Choroid plexus epithelial cell (primary cell): Measurements from ENCODE around the gene PHF11.

Experiments used
- DNase-seq: peaks from one replicate; pipeline ENCODE4 v3.0.0-alpha.2; 2010; ENCODE audit warnings: low read depth
- H3K4me3 ChIP-seq: 2 replicates; pipeline ENCODE4 v1.5.1; 2011; ENCODE audit warnings: low read depth, mild to moderate bottlenecking, control low read depth, low read length, moderate library complexity
- CTCF ChIP-seq: conservative IDR thresholded peaks from 2 replicates; pipeline ENCODE4 v1.5.1; 2011; ENCODE audit warnings: low read depth, mild to moderate bottlenecking, control low read depth, inconsistent platforms, low read length, moderate library complexity

The PHF11 gene

GRCh38 chr13:49540552-49540951 is 44.8 kb downstream of the PHF11 start:
- no peak for TF ChIP-seq CTCF
- DNase-seq, result peak; percentile 35
- no peak overlapping the region for H3K4me3 ChIP-seq

GRCh38 chr13:49543656-49544055 is 47.9 kb downstream of the PHF11 start:
- no peak for DNase-seq
- no peak overlapping the region for H3K4me3 ChIP-seq
- TF ChIP-seq CTCF, result no peak

- H3K4me3 ChIP-seq, result no peak overlapping the region
- no peak for TF ChIP-seq CTCF
- no peak for DNase-seq
Observed at GRCh38 chr13:49545661-49546060, 49.9 kb downstream of the PHF11 start.

- TF ChIP-seq CTCF, result no peak
- no peak overlapping the region for H3K4me3 ChIP-seq
- no peak for DNase-seq
Observed at GRCh38 chr13:49546561-49546960, 50.8 kb downstream of the PHF11 start.

- no peak overlapping the region for H3K4me3 ChIP-seq
- DNase-seq, result no peak
- peak; percentile 23 for TF ChIP-seq CTCF
Observed at GRCh38 chr13:49549289-49549688, 53.5 kb downstream of the PHF11 start.

- DNase-seq, result no peak
- no peak overlapping the region for H3K4me3 ChIP-seq
- TF ChIP-seq CTCF, result no peak
Observed at GRCh38 chr13:49550942-49551644, 55.3 kb downstream of the PHF11 start.

GRCh38 chr13:49553888-49554287 is 58.1 kb downstream of the PHF11 start:
- H3K4me3 ChIP-seq, result no peak overlapping the region
- TF ChIP-seq CTCF, result no peak
- DNase-seq, result no peak
